Fibroblast of skin of scalp (primary cell): Measurements from ENCODE around the gene IGF1.

Source experiments
- DNase-seq: peaks from one replicate; pipeline ENCODE4 v3.0.0-alpha.2; 2013

The IGF1 gene

GRCh38 chr12:102426599-102427542 lies 53.5 kb downstream of the IGF1 start:
- no peak for DNase-seq

- no peak for DNase-seq
These were observed 55.0 kb downstream of the IGF1 start for GRCh38 chr12:102425109-102426039.

GRCh38 chr12:102423462-102423861 lies 56.9 kb downstream of the IGF1 start:
- no peak for DNase-seq

GRCh38 chr12:102421802-102422583 lies 58.4 kb downstream of the IGF1 start:
- DNase-seq = no peak

- DNase-seq = no peak
These were observed 61.1 kb downstream of the IGF1 start for GRCh38 chr12:102419094-102419764.

GRCh38 chr12:102417055-102417454 lies 63.3 kb downstream of the IGF1 start:
- no peak for DNase-seq

GRCh38 chr12:102415515-102415914 lies 64.8 kb downstream of the IGF1 start:
- no peak for DNase-seq

- no peak for DNase-seq
These were observed 67.0 kb downstream of the IGF1 start for GRCh38 chr12:102413396-102413795.

GRCh38 chr12:102410511-102410910 lies 69.9 kb downstream of the IGF1 start:
- DNase-seq = no peak

GRCh38 chr12:102408487-102409297 lies 71.7 kb downstream of the IGF1 start:
- DNase-seq = no peak

- DNase-seq = no peak
These were observed 72.4 kb downstream of the IGF1 start for GRCh38 chr12:102407776-102408486.

GRCh38 chr12:102406033-102406584 lies 74.3 kb downstream of the IGF1 start:
- no peak for DNase-seq

GRCh38 chr12:102401087-102401486 lies 79.3 kb downstream of the IGF1 start:
- no peak for DNase-seq

GRCh38 chr12:102399653-102400052 lies 80.7 kb downstream of the IGF1 start:
- DNase-seq = no peak

- no peak for DNase-seq
These were observed 84.1 kb downstream of the IGF1 start for GRCh38 chr12:102396276-102396675.

- no peak for DNase-seq
These were observed 86.2 kb downstream of the IGF1 start for GRCh38 chr12:102394200-102394599.

GRCh38 chr12:102390068-102390467 lies 90.3 kb downstream of the IGF1 start:
- no peak for DNase-seq

- no peak for DNase-seq
These were observed 91.9 kb downstream of the IGF1 start for GRCh38 chr12:102388469-102388868.

- no peak for DNase-seq
These were observed 95.0 kb downstream of the IGF1 start for GRCh38 chr12:102385343-102385742.
